SH-SY5Y (cell line): ENCODE measurements around the gene UBAC1.

Source experiments
- GATA2 ChIP-seq: IDR thresholded peaks from 2 replicates; pipeline ENCODE4 v1.6.1; 2011; ENCODE audit warnings: mild to moderate bottlenecking, low read depth, low read length
- GATA3 ChIP-seq: IDR thresholded peaks from 2 replicates; pipeline ENCODE4 v1.6.1; 2011; ENCODE audit warnings: low read depth, mild to moderate bottlenecking, low read length, moderate library complexity

DNA sequence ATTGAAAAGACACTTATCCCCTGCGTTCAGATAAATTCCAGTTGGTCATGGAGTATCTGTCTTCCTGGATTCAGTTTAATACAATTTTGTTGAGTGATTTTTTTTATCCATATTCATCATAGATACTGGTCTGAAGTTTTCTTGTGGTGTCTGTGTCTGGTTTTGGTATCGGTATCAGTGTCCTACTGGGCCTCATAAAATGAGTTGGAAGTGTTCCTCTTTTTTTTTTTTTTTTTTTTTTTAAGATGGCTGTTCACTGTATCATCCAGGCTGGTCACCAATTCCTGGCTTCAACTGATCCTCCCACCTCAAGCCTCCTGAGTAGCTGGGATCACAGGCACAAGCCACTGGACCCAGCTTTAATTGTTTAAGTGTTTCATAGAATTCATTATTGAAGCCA lies 51.0 kb downstream of the UBAC1 start:
- TF ChIP-seq GATA2 (no peak), GATA3 (no peak)
